ENCODE measurements around the gene BORCS6.
"Not testable (repeated sequence)": the region's sequence is repeated elsewhere in the genome, so short reads cannot be mapped to it uniquely, and the experiment has no call there.

BORCS6 gene

GRCh38 chr17:8188263-8188839 lies 1.6 kb downstream of the BORCS6 start:
- Mint-ChIP-seq H3K36me3 (ENCODE audit: low read depth) (peaks cover 2% of the 10 kb centered on the region), H3K9me3 (no peaks in the 10 kb centered on the region), H3K4me1 (ENCODE audit: low read depth) (peaks cover 14% of the 10 kb centered on the region), H3K4me3 (no peak overlapping the region), H3K27ac (no peak overlapping the region), H3K27me3 (no peaks in the 10 kb centered on the region)
- no peak for DNase-seq

- H3K27ac Mint-ChIP-seq, result no peak overlapping the region
- no peaks in the 10 kb centered on the region for H3K27me3 Mint-ChIP-seq
- peaks cover 2% of the 10 kb centered on the region for H3K36me3 Mint-ChIP-seq (ENCODE audit: low read depth)
- H3K9me3 Mint-ChIP-seq, result no peaks in the 10 kb centered on the region
- peaks cover 14% of the 10 kb centered on the region for H3K4me1 Mint-ChIP-seq (ENCODE audit: low read depth)
- DNase-seq, result peak; percentile 94
- no peak overlapping the region for H3K4me3 Mint-ChIP-seq
Measured at GRCh38 chr17:8187517-8188262, 2.3 kb downstream of the BORCS6 start.

- H3K9me3 Mint-ChIP-seq, result no peaks in the 10 kb centered on the region
- DNase-seq, result peak; percentile 99
- H3K27ac Mint-ChIP-seq, result no peak overlapping the region
- peaks cover 15% of the 10 kb centered on the region for H3K4me1 Mint-ChIP-seq (ENCODE audit: low read depth)
- no peak overlapping the region for H3K4me3 Mint-ChIP-seq
- no peaks in the 10 kb centered on the region for H3K27me3 Mint-ChIP-seq
- H3K36me3 Mint-ChIP-seq (ENCODE audit: low read depth), result peaks cover 2% of the 10 kb centered on the region
Measured at GRCh38 chr17:8186787-8187516, 3.0 kb downstream of the BORCS6 start.

GRCh38 chr17:8186446-8186786 lies 3.6 kb downstream of the BORCS6 start:
- no peaks in the 10 kb centered on the region for H3K27me3 Mint-ChIP-seq
- H3K36me3 Mint-ChIP-seq (ENCODE audit: low read depth), result peaks cover 2% of the 10 kb centered on the region
- no peak overlapping the region for H3K27ac Mint-ChIP-seq
- H3K4me3 Mint-ChIP-seq, result no peak overlapping the region
- no peak for DNase-seq
- no peaks in the 10 kb centered on the region for H3K9me3 Mint-ChIP-seq
- peaks cover 16% of the 10 kb centered on the region for H3K4me1 Mint-ChIP-seq (ENCODE audit: low read depth)

- H3K4me3 Mint-ChIP-seq, result no peak overlapping the region
- DNase-seq, result peak; percentile 99
- H3K4me1 Mint-ChIP-seq (ENCODE audit: low read depth), result peaks cover 14% of the 10 kb centered on the region
- no peaks in the 10 kb centered on the region for H3K27me3 Mint-ChIP-seq
- H3K9me3 Mint-ChIP-seq, result no peaks in the 10 kb centered on the region
- peaks cover 2% of the 10 kb centered on the region for H3K36me3 Mint-ChIP-seq (ENCODE audit: low read depth)
- no peak overlapping the region for H3K27ac Mint-ChIP-seq
Measured at GRCh38 chr17:8185582-8186445, 4.2 kb downstream of the BORCS6 start.

- H3K27ac Mint-ChIP-seq, result peak overlapping the region; percentile 94
- peaks cover 44% of the 10 kb centered on the region for H3K4me1 Mint-ChIP-seq (ENCODE audit: low read depth)
- peak overlapping the region; percentile 88 for H3K4me3 Mint-ChIP-seq
- H3K9me3 Mint-ChIP-seq, result no peaks in the 10 kb centered on the region
- no peaks in the 10 kb centered on the region for H3K27me3 Mint-ChIP-seq
- no peak for DNase-seq
- peaks cover 5% of the 10 kb centered on the region for H3K36me3 Mint-ChIP-seq (ENCODE audit: low read depth)
Measured at GRCh38 chr17:8176998-8177731, 12.8 kb downstream of the BORCS6 start.

GRCh38 chr17:8176197-8176940 lies 13.6 kb downstream of the BORCS6 start, which contains the start of gene TMEM107:
TSS of gene TMEM107 (minus strand) at chr17:8176380. CDS start at chr17:8176286, 94 bp downstream.
- Mint-ChIP-seq H3K9me3 (no peaks in the 10 kb centered on the region), H3K27ac (peak within 1 kb of the TSS; percentile 94), H3K36me3 (ENCODE audit: low read depth) (peaks cover 5% of the 10 kb centered on the region), H3K27me3 (no peaks in the 10 kb centered on the region), H3K4me1 (ENCODE audit: low read depth) (peaks cover 46% of the 10 kb centered on the region), H3K4me3 (peak within 1 kb of the TSS; percentile 88)
- DNase-seq, result peak; percentile 89

- H3K9me3 Mint-ChIP-seq, result no peaks in the 10 kb centered on the region
- H3K4me1 Mint-ChIP-seq (ENCODE audit: low read depth), result peaks cover 47% of the 10 kb centered on the region
- H3K36me3 Mint-ChIP-seq (ENCODE audit: low read depth), result peaks cover 5% of the 10 kb centered on the region
- no peaks in the 10 kb centered on the region for H3K27me3 Mint-ChIP-seq
- H3K4me3 Mint-ChIP-seq, result peak overlapping the region; percentile 88
- H3K27ac Mint-ChIP-seq, result peak overlapping the region; percentile 94
- DNase-seq, result no peak
Measured at GRCh38 chr17:8175795-8176196, 14.2 kb downstream of the BORCS6 start.

GRCh38 chr17:8173871-8174322 lies 16.1 kb downstream of the BORCS6 start:
- Mint-ChIP-seq H3K27ac (peak overlapping the region; percentile 100), H3K4me1 (ENCODE audit: low read depth) (peaks cover 47% of the 10 kb centered on the region), H3K27me3 (no peaks in the 10 kb centered on the region), H3K36me3 (ENCODE audit: low read depth) (peaks cover 5% of the 10 kb centered on the region), H3K9me3 (no peaks in the 10 kb centered on the region), H3K4me3 (peak overlapping the region; percentile 78)
- no peak for DNase-seq

GRCh38 chr17:8173056-8173870 lies 16.7 kb downstream of the BORCS6 start:
- H3K36me3 Mint-ChIP-seq (ENCODE audit: low read depth), result peaks cover 5% of the 10 kb centered on the region
- no peaks in the 10 kb centered on the region for H3K27me3 Mint-ChIP-seq
- H3K27ac Mint-ChIP-seq, result peak overlapping the region; percentile 100
- DNase-seq, result peak; percentile 68
- peaks cover 47% of the 10 kb centered on the region for H3K4me1 Mint-ChIP-seq (ENCODE audit: low read depth)
- H3K9me3 Mint-ChIP-seq, result no peaks in the 10 kb centered on the region
- peak overlapping the region; percentile 78 for H3K4me3 Mint-ChIP-seq

GRCh38 chr17:8170186-8170585 lies 19.8 kb downstream of the BORCS6 start:
- not testable (repeated sequence) for H3K27ac Mint-ChIP-seq; H3K36me3 Mint-ChIP-seq (ENCODE audit: low read depth); DNase-seq; H3K4me3 Mint-ChIP-seq; H3K9me3 Mint-ChIP-seq; H3K27me3 Mint-ChIP-seq
- peaks cover 32% of the 10 kb centered on the region for H3K4me1 Mint-ChIP-seq (ENCODE audit: low read depth)

- no peaks in the 10 kb centered on the region for H3K9me3 Mint-ChIP-seq
- H3K4me3 Mint-ChIP-seq, result no peak overlapping the region
- H3K4me1 Mint-ChIP-seq (ENCODE audit: low read depth), result peaks cover 34% of the 10 kb centered on the region
- no peak overlapping the region for H3K27ac Mint-ChIP-seq
- no peaks in the 10 kb centered on the region for H3K27me3 Mint-ChIP-seq
- H3K36me3 Mint-ChIP-seq (ENCODE audit: low read depth), result no peaks in the 10 kb centered on the region
- no peak for DNase-seq
Measured at GRCh38 chr17:8167526-8167925, 22.5 kb downstream of the BORCS6 start.
